ENCODE results near the gene NIPA2. TPM values are rescaled to one million over a fixed set of nuclear protein-coding genes. Genes with fewer than 3 reads are reported as not detected.

The NIPA2 gene
- total and polyA plus RNA-seq, 2 donors (not counting 1 experiment from before 2014, with no cell fraction given): 47.7 to 64.7 TPM

DNA sequence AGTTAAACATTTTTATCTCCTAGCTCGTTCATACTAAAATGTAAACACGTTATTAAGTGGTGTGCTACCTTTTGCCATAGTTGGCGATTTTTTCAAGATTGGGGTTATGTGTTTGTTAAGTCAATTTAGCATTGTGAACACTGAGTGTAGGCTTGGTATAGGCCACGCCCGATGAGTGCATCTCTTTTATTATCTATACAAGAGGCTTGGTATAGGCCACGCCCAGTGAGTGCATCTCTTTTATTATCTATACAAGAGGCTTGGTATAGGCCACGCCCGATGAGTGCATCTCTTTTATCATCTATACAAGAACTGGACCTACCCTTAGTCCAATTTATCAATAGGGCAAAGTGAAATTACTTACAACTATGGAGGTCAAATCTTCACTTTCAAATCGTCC lies 70.4 kb downstream of the NIPA2 start:
- no peak for DNase-seq (ENCODE audit: low read depth in 2 of 2)
- peaks cover 17% of the 10 kb centered on the region for H3K36me3 ChIP-seq (ENCODE audit: control insufficient read depth, insufficient read depth, low read length)

DNA sequence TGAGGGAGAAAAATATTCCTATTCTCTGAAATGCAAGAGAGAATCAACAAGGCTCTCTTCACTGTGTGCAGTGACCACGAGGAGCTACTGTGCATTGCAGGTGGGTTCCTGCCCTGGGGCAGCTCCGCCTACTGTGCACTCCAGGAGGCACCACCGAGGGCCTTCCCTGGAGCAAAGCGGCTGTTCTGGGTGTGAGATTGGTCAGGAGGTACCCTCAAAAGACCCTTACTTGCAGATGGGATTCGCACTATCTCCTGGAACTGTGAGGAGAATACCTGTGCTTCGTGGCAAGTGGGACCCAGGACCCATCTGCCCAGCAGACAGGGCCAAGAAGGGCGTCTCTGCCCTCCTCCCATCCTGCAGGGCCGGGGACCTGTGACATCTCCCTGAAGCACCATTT lies 72.8 kb downstream of the NIPA2 start:
- no peaks in the 10 kb centered on the region for H3K79me2 ChIP-seq (ENCODE audit: control insufficient read depth, insufficient read depth, low read length)
- peaks cover 15% of the 10 kb centered on the region for H3K36me3 ChIP-seq (ENCODE audit: control insufficient read depth, insufficient read depth, low read length)
- no peak for TF ChIP-seq EZH2 (IDR thresholded peaks at IDR 0.05; ENCODE audit: low read length, missing control alignments)
- TF ChIP-seq, protein P1, sequence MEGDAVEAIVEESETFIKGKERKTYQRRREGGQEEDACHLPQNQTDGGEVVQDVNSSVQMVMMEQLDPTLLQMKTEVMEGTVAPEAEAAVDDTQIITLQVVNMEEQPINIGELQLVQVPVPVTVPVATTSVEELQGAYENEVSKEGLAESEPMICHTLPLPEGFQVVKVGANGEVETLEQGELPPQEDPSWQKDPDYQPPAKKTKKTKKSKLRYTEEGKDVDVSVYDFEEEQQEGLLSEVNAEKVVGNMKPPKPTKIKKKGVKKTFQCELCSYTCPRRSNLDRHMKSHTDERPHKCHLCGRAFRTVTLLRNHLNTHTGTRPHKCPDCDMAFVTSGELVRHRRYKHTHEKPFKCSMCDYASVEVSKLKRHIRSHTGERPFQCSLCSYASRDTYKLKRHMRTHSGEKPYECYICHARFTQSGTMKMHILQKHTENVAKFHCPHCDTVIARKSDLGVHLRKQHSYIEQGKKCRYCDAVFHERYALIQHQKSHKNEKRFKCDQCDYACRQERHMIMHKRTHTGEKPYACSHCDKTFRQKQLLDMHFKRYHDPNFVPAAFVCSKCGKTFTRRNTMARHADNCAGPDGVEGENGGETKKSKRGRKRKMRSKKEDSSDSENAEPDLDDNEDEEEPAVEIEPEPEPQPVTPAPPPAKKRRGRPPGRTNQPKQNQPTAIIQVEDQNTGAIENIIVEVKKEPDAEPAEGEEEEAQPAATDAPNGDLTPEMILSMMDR (conservative IDR thresholded peaks at IDR 0.05 in 1 of 2, IDR thresholded peaks at IDR 0.05 in 1 of 2; ENCODE audit: low read depth in 1 of 2, low read length in 2 of 2): no peak
- no peak for DNase-seq (ENCODE audit: low read depth in 2 of 2)
- H3K9ac ChIP-seq (ENCODE audit: insufficient read depth, low read length): no peak overlapping the region
- no peaks in the 10 kb centered on the region for H3K4me1 ChIP-seq (ENCODE audit: control insufficient read depth, extremely low read depth, insufficient read depth, low read length)
- no peaks in the 10 kb centered on the region for H4K20me1 ChIP-seq (ENCODE audit: control insufficient read depth, extremely low read depth, insufficient read depth, low read length)
- no peak overlapping the region for H3K27ac ChIP-seq (ENCODE audit: insufficient read depth, low read length)
- H3K27me3 ChIP-seq (ENCODE audit: control insufficient read depth, insufficient read depth, low read length): no peaks in the 10 kb centered on the region
- H3K4me2 ChIP-seq (ENCODE audit: extremely low read depth, insufficient read depth, low read length): no peak overlapping the region
- H2AFZ ChIP-seq (ENCODE audit: low read length): no peak overlapping the region
- H3K9me3 ChIP-seq (ENCODE audit: control insufficient read depth, insufficient read depth, low read depth, low read length): no peaks in the 10 kb centered on the region
- no peak overlapping the region for H3K4me3 ChIP-seq (replicated peaks in 1 of 4; ENCODE audit: control extremely low read depth in 1 of 4, insufficient read depth in 1 of 4, low read depth in 3 of 4, low read length in 4 of 4)

More for the DNA sequence above, 70.4 kb downstream of the NIPA2 start:
- Histone ChIP-seq H3K79me2 (ENCODE audit: control insufficient read depth, insufficient read depth, low read length) (no peaks in the 10 kb centered on the region), H2AFZ (ENCODE audit: low read length) (no peak overlapping the region), H3K4me1 (ENCODE audit: control insufficient read depth, extremely low read depth, insufficient read depth, low read length) (no peaks in the 10 kb centered on the region), H3K4me2 (ENCODE audit: extremely low read depth, insufficient read depth, low read length) (no peak overlapping the region), H4K20me1 (ENCODE audit: control insufficient read depth, extremely low read depth, insufficient read depth, low read length) (no peaks in the 10 kb centered on the region), H3K27ac (ENCODE audit: insufficient read depth, low read length) (no peak overlapping the region), H3K9ac (ENCODE audit: insufficient read depth, low read length) (no peak overlapping the region), H3K9me3 (ENCODE audit: control insufficient read depth, insufficient read depth, low read depth, low read length) (no peaks in the 10 kb centered on the region), H3K4me3 (replicated peaks in 1 of 4; ENCODE audit: control extremely low read depth in 1 of 4, insufficient read depth in 1 of 4, low read depth in 3 of 4, low read length in 4 of 4) (no peak overlapping the region), H3K27me3 (ENCODE audit: control insufficient read depth, insufficient read depth, low read length) (no peaks in the 10 kb centered on the region)
- TF ChIP-seq, protein P1 (conservative IDR thresholded peaks at IDR 0.05 in 1 of 2, IDR thresholded peaks at IDR 0.05 in 1 of 2; ENCODE audit: low read depth in 1 of 2, low read length in 2 of 2): no peak
- TF ChIP-seq EZH2 (IDR thresholded peaks at IDR 0.05; ENCODE audit: low read length, missing control alignments): no peak

DNA sequence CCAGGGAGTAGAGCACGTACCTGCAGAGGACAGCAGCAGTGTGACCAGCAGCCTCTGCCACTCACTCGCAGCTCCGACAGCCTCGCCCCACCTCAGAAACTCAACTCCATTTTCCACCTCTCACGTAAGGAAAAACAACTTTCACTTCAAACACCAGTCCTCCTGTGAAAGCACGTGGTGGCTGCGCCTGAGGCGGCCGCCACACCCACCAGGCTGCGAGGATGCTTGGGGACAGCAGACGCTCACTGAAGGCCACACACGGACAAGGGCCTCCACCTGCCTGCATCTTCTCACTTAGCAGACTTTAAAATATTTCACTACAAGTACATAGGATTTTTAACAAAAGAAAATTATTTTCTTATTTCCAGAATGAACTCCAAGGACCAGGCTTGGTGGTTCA lies 73.8 kb downstream of the NIPA2 start:
- H3K9ac ChIP-seq (ENCODE audit: insufficient read depth, low read length): no peak overlapping the region
- no peak overlapping the region for H3K27ac ChIP-seq (ENCODE audit: insufficient read depth, low read length)
- no peaks in the 10 kb centered on the region for H3K9me3 ChIP-seq (ENCODE audit: control insufficient read depth, insufficient read depth, low read depth, low read length)
- no peak overlapping the region for H3K4me3 ChIP-seq (replicated peaks in 1 of 4; ENCODE audit: control extremely low read depth in 1 of 4, insufficient read depth in 1 of 4, low read depth in 3 of 4, low read length in 4 of 4)
- no peak overlapping the region for H2AFZ ChIP-seq (ENCODE audit: low read length)
- TF ChIP-seq, protein P1 (conservative IDR thresholded peaks at IDR 0.05 in 1 of 2, IDR thresholded peaks at IDR 0.05 in 1 of 2; ENCODE audit: low read depth in 1 of 2, low read length in 2 of 2): no peak
- no peak for TF ChIP-seq EZH2 (IDR thresholded peaks at IDR 0.05; ENCODE audit: low read length, missing control alignments)
- no peaks in the 10 kb centered on the region for H3K27me3 ChIP-seq (ENCODE audit: control insufficient read depth, insufficient read depth, low read length)
- no peaks in the 10 kb centered on the region for H3K4me1 ChIP-seq (ENCODE audit: control insufficient read depth, extremely low read depth, insufficient read depth, low read length)
- no peaks in the 10 kb centered on the region for H4K20me1 ChIP-seq (ENCODE audit: control insufficient read depth, extremely low read depth, insufficient read depth, low read length)
- H3K4me2 ChIP-seq (ENCODE audit: extremely low read depth, insufficient read depth, low read length): no peak overlapping the region
- H3K79me2 ChIP-seq (ENCODE audit: control insufficient read depth, insufficient read depth, low read length): no peaks in the 10 kb centered on the region
- peaks cover 23% of the 10 kb centered on the region for H3K36me3 ChIP-seq (ENCODE audit: control insufficient read depth, insufficient read depth, low read length)
- DNase-seq (ENCODE audit: low read depth in 2 of 2): no peak
